Right lobe of liver (tissue), 4 donors: Measurements from ENCODE around the gene ZBTB43.

Source experiments
- POLR2A ChIP-seq: fragments of 450-650 bp; IDR thresholded peaks from one replicate; pipeline ENCODE4 v1.6.1; 2017; ENCODE audit warnings: antibody characterized with exemption, mild to moderate bottlenecking
- TF ChIP-seq, protein P1 (sequence below), 4 donors: fragments of 200-600 bp in 3 of 4; fragments of 450-650 bp in 1 of 4; IDR thresholded peaks; one replicate each; pipeline versions ENCODE4 v1.5.1 to v1.8.0; 2016 to 2022; ENCODE audit warnings: antibody characterized with exemption in 4 of 4, mild to moderate bottlenecking in 2 of 4
- donor health status: DM: no; HTN: no; CAD: no.
- donor health status: DM: no; HTN: no; CAD: no.
- donor health status: DM: no; HTN: yes; CAD: no.

DNA sequence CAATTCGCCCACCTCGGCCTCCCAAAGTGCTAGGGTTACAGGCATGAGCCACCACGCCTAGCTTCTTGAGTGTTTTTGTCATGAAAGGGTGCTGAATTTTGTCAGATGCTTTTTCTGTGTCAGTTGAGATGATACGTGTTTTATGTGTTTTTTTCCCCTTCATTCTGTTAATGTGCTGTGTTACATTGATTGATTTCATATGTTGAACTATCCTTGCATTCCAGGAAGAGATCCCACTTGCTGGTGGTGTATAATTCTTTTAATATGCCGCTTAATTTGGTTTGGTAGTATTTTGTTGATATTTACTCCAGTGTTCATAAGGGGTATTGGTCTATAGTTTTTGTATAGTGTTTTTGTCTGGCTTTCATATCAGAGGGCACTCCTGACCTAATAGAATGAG lies 13.6 kb downstream of the ZBTB43 start:
- TF ChIP-seq, protein P1, sequence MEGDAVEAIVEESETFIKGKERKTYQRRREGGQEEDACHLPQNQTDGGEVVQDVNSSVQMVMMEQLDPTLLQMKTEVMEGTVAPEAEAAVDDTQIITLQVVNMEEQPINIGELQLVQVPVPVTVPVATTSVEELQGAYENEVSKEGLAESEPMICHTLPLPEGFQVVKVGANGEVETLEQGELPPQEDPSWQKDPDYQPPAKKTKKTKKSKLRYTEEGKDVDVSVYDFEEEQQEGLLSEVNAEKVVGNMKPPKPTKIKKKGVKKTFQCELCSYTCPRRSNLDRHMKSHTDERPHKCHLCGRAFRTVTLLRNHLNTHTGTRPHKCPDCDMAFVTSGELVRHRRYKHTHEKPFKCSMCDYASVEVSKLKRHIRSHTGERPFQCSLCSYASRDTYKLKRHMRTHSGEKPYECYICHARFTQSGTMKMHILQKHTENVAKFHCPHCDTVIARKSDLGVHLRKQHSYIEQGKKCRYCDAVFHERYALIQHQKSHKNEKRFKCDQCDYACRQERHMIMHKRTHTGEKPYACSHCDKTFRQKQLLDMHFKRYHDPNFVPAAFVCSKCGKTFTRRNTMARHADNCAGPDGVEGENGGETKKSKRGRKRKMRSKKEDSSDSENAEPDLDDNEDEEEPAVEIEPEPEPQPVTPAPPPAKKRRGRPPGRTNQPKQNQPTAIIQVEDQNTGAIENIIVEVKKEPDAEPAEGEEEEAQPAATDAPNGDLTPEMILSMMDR (IDR thresholded peaks at IDR 0.05): no peak
- no peak for TF ChIP-seq POLR2A
